ENCODE results near the gene SMG7.

GRCh38 chr1:183463566-183463965, 8.7 kb upstream of the SMG7 start:
- TF ChIP-seq, protein P1, sequence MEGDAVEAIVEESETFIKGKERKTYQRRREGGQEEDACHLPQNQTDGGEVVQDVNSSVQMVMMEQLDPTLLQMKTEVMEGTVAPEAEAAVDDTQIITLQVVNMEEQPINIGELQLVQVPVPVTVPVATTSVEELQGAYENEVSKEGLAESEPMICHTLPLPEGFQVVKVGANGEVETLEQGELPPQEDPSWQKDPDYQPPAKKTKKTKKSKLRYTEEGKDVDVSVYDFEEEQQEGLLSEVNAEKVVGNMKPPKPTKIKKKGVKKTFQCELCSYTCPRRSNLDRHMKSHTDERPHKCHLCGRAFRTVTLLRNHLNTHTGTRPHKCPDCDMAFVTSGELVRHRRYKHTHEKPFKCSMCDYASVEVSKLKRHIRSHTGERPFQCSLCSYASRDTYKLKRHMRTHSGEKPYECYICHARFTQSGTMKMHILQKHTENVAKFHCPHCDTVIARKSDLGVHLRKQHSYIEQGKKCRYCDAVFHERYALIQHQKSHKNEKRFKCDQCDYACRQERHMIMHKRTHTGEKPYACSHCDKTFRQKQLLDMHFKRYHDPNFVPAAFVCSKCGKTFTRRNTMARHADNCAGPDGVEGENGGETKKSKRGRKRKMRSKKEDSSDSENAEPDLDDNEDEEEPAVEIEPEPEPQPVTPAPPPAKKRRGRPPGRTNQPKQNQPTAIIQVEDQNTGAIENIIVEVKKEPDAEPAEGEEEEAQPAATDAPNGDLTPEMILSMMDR (tag by site-specific recombination; IDR thresholded peaks at IDR 0.05): no peak
- TF ChIP-seq MYNN (tag by site-specific recombination; IDR thresholded peaks at IDR 0.05; ENCODE audit: borderline replicate concordance) (no peak), ZNF623 (tag by site-specific recombination; IDR thresholded peaks at IDR 0.05) (no peak), ZBTB20 (tag by site-specific recombination; IDR thresholded peaks at IDR 0.05) (no peak), ZNF416 (tag by site-specific recombination; IDR thresholded peaks at IDR 0.05) (no peak)

Data from HEK293 (cell line).